RWPE1 (cell line): ENCODE data around the gene OR6F1.

ENCODE experiments used
- CTCF ChIA-PET: fragments of 350-600 bp; sonication (Branson Sonifier 250); formaldehyde crosslinking; extraction: SDS; loops from one replicate; lab custom pipeline; 2021; lab: Yijun Ruan, JAX
- POLR2A ChIA-PET: fragments of 400-600 bp; formaldehyde crosslinking; extraction: SDS; loops from one replicate; lab custom pipeline; 2020; ENCODE audit warnings: antibody characterized with exemption; ENCODE audit not compliant: low non-redundant PET; lab: Yijun Ruan, JAX
- DNase-seq: peaks from one replicate; pipeline ENCODE4 v3.0.0; 2012; ENCODE audit warnings: low spot score
- H3K27ac ChIP-seq: fragments of 450-650 bp; 2 replicates; pipeline ENCODE4 v1.5.1; 2017
- TF ChIP-seq, protein P1 (sequence below): fragments of 450-650 bp; conservative IDR thresholded peaks from 2 replicates; pipeline ENCODE4 v1.5.1; 2017; ENCODE audit warnings: low read depth, mild to moderate bottlenecking

Gene OR6F1

DNA sequence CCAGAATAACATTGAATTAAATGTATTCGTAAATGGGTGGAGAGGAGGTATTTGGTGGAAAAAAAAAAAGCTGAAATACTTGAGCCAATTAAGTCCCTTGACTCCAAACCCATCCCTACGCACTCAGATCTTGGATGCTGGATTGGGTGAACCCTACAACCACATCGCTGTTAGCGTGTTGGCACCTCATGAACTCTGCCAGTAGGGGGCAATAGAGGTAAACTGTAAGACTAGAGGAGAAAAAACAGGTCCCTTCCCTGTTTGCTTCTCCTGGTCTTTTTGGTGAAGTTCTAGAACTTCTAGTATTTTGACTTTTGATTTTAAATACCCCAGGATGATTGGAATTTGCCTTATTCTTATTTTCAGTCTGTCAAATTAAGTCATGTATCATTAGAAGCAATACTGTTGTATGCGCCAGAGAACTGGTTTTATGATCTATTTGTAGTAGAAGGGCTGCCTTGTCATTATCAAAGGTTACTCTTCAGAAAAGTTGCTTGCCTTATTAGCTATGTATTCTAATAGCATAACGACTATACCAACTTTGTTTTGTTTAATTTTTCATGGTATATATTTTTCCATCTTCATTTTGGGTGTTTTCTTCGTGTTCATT is 35.1 kb downstream of the OR6F1 start:
- POLR2A ChIA-PET = no interaction called here
- H3K27ac ChIP-seq = no peak overlapping the region
- TF ChIP-seq, protein P1, sequence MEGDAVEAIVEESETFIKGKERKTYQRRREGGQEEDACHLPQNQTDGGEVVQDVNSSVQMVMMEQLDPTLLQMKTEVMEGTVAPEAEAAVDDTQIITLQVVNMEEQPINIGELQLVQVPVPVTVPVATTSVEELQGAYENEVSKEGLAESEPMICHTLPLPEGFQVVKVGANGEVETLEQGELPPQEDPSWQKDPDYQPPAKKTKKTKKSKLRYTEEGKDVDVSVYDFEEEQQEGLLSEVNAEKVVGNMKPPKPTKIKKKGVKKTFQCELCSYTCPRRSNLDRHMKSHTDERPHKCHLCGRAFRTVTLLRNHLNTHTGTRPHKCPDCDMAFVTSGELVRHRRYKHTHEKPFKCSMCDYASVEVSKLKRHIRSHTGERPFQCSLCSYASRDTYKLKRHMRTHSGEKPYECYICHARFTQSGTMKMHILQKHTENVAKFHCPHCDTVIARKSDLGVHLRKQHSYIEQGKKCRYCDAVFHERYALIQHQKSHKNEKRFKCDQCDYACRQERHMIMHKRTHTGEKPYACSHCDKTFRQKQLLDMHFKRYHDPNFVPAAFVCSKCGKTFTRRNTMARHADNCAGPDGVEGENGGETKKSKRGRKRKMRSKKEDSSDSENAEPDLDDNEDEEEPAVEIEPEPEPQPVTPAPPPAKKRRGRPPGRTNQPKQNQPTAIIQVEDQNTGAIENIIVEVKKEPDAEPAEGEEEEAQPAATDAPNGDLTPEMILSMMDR = peak; percentile 64
- DNase-seq = peak; percentile 1
- CTCF ChIA-PET = interaction anchor here (0.7 to 1.2 kb wide), 3 partner anchors 16 to 287 kb away, joined by 3 to 4 read pairs (median 3); no protein-coding TSS in a partner anchor

DNA sequence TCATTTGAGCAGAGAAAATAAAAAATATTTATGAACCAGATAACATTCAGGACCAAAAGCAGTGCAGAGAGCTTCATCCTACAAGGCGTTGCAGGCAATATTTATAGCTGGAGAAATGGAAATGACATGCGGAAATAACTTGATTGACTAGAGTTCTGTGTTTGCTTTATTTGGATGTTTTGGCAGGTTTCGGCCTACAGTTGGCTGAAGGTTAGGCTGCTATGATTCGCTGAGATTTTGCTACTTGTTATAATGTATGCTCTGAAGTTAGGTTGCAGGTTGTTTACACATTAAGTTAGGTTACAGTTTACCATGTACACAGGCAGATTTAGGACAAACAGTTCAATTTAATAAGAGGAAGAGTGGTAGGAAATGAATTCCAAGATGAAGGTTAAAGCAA is 36.3 kb downstream of the OR6F1 start:
- TF ChIP-seq, protein P1 = no peak

DNA sequence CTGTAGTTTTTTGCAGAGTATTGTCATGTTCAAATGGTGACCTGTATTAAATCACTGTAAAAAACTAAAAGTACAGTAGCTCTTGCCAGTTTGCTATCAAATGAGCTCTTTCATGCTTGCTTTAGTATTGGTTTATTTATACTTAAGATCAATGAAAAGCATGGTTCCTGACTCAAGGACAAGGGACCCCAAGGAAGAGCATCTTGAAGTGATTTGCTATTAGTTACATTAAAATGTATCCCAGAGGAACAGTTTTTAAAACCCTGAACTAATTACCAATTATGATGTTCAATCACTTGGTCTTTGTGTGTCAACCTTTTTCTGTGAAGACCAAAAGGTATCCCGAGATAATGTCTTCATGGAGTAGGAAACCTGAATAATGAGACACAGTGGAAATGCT is 36.8 kb downstream of the OR6F1 start, which contains the start of gene OR13G1:
TSS of gene OR13G1 (minus strand) at position 101 of the 400 bp plus-strand sequence. CDS start 6,698 bp downstream, outside the sequence.
- ChIA-PET POLR2A (no interaction called here), CTCF (no interaction called here)
- TF ChIP-seq, protein P1 = no peak
- H3K27ac ChIP-seq = no peak within 1 kb of the TSS
- DNase-seq = no peak

More for the DNA sequence above, 36.3 kb downstream of the OR6F1 start:
- ChIA-PET POLR2A (no interaction called here), CTCF (no interaction called here)
- no peak overlapping the region for H3K27ac ChIP-seq
- no peak for DNase-seq

DNA sequence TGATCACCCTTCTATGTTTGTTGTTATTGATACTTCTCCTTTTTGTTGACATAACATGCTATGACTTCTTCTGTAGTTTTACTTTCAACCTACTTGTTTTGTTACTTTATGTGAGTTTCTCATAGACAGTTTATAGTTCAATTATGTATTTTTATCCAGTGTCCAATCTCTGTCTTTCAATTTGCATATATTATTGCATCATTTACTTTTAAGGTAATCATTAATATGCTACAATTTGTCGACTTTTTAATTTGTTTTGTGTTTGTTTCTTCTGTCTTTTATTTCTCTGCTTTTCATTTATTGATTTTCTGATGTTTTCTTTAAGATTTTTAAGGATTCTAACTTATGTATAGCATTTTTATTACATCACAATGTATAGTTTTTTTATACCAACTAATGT is 47.2 kb downstream of the OR6F1 start:
- ChIA-PET CTCF (no interaction called here), POLR2A (no interaction called here)
- no peak overlapping the region for H3K27ac ChIP-seq
- TF ChIP-seq, protein P1 = no peak
- no peak for DNase-seq
